K562 (cell line): ENCODE data around the gene OR51V1. TPM values are rescaled to one million over a fixed set of nuclear protein-coding genes. Genes with fewer than 3 reads are reported as not detected.
A peak's percentile ranks its signal among the peaks of the same experiment; 100 is the strongest.

Source experiments
- ELF4 ChIP-seq: fragments of 450-650 bp; formaldehyde crosslinking; IDR thresholded peaks from 2 replicates; pipeline ENCODE4 v1.4.0; 2022; ENCODE audit warnings: missing genetic modification characterization
- FOSL1 ChIP-seq: fragments of 200-800 bp; sonication (Bioruptor generic); conservative IDR thresholded peaks from 2 replicates; pipeline ENCODE4 v1.6.1; 2016; ENCODE audit warnings: missing genetic modification characterization, missing compliant biosample characterization
- GABPB2 ChIP-seq: fragments of 250-450 bp; sonication (Bioruptor Pico); conservative IDR thresholded peaks from 2 replicates; pipeline ENCODE4 v1.5.1; 2021; ENCODE audit warnings: mild to moderate bottlenecking
- ILF3 ChIP-seq: fragments of 450-650 bp; IDR thresholded peaks from 2 replicates; pipeline ENCODE4 v1.6.1; 2018; ENCODE audit warnings: antibody characterized with exemption, mild to moderate bottlenecking, moderate library complexity, borderline replicate concordance
- JUND ChIP-seq, 2 experiments: IDR thresholded peaks; 2 replicates in 1 of 2; 3 replicates in 1 of 2; pipeline ENCODE4 v1.6.1; 2011; ENCODE audit warnings: borderline replicate concordance in 2 of 2, low read depth in 2 of 2, low read length in 2 of 2, improper control_type of control experiment in 1 of 2, missing biosample characterization in 1 of 2, missing genetic modification characterization in 1 of 2, missing genetic modification reagents in 1 of 2
- KDM5B ChIP-seq: fragments of 200-600 bp; sonication (generic); IDR thresholded peaks from 2 replicates; pipeline ENCODE4 v1.6.1; 2012; ENCODE audit warnings: low read depth, mild to moderate bottlenecking, moderate library complexity, low read length, control low read depth, inconsistent platforms; ENCODE audit not compliant: insufficient replicate concordance
- LARP7 ChIP-seq: fragments of 450-650 bp; IDR thresholded peaks from 2 replicates; pipeline ENCODE4 v1.6.1; 2016
- MECOM ChIP-seq: fragments of 250-450 bp; sonication (Bioruptor Pico); IDR thresholded peaks from 2 replicates; pipeline ENCODE4 v1.8.0; 2022; ENCODE audit warnings: inconsistent platforms
- MXI1 ChIP-seq: IDR thresholded peaks from 2 replicates; pipeline ENCODE4 v1.6.1; 2011; ENCODE audit warnings: low read depth, mild to moderate bottlenecking, improper control_type of control experiment, low read length
- NFE2 ChIP-seq: IDR thresholded peaks from 2 replicates; pipeline ENCODE4 v1.6.1; 2014; ENCODE audit warnings: antibody characterized with exemption, low read depth
- NRF1 ChIP-seq, 2 experiments: fragments of 450-650 bp; IDR thresholded peaks in 1 of 2; conservative IDR thresholded peaks in 1 of 2; 2 replicates each; pipeline ENCODE4 v1.6.1; 2014; ENCODE audit warnings: mild to moderate bottlenecking in 2 of 2
- POLR2AphosphoS2 ChIP-seq: IDR thresholded peaks from 2 replicates; pipeline ENCODE4 v1.6.1; 2012; ENCODE audit warnings: low read length, improper control_type of control experiment
- POLR2H ChIP-seq: IDR thresholded peaks from 2 replicates; pipeline ENCODE4 v1.6.1; 2016; ENCODE audit warnings: missing genetic modification characterization, low read depth, mild to moderate bottlenecking, control low read depth, missing compliant biosample characterization, moderate library complexity
- ZNF551 ChIP-seq: fragments of 250-450 bp; sonication (Bioruptor Pico); IDR thresholded peaks from 2 replicates; pipeline ENCODE4 v1.5.0; 2021; ENCODE audit warnings: mild to moderate bottlenecking, moderate library complexity
- polyA plus RNA-seq, 8 experiments: library from polyadenylated mRNA; depleted of rRNA in 4 of 8; stranded (reverse) in 5 of 8; unstranded in 3 of 8; fragments of >200 nt; fragmentation: Nextera tagmentation in 2 of 8; fragmentation: Illumina TruSeq in 1 of 8; extraction: Ambion mirVana in 2 of 8; extraction: Trizol in 1 of 8; gene quantifications; 2 replicates each; pipeline versions ENCODE4 v1.2.1 to v1.2.3, GENCODE V29; 2011 to 2014; ENCODE audit warnings: inconsistent platforms in 1 of 8, missing spikeins in 1 of 8
- total RNA-seq, 7 experiments: library from RNA; depleted of rRNA in 6 of 7; stranded (reverse); fragments of >200 nt in 6 of 7; fragmentation: Illumina TruSeq in 2 of 7; extraction: Trizol in 2 of 7; gene quantifications; 2 replicates each; pipeline versions ENCODE4 v1.2.1 to v1.2.3, GENCODE V29; 2011 to 2021; ENCODE audit warnings: low replicate concordance in 1 of 7
- TF ChIP-seq, protein P1 (sequence below), 2 experiments: fragments of 200-800 bp in 1 of 2; sonication (Bioruptor generic) in 1 of 2; sonication (generic) in 1 of 2; formaldehyde crosslinking in 1 of 2; IDR thresholded peaks in 1 of 2; conservative IDR thresholded peaks in 1 of 2; 2 replicates each; pipeline versions ENCODE4 v1.5.0 to v1.6.1; 2016 to 2020; ENCODE audit warnings: missing compliant biosample characterization in 1 of 2, missing genetic modification characterization in 1 of 2, missing genetic modification reagents in 1 of 2
- TF ChIP-seq, protein P2 (sequence below): fragments of 450-650 bp; IDR thresholded peaks from 2 replicates; pipeline ENCODE4 v1.7.1; 2018; ENCODE audit warnings: mild to moderate bottlenecking, low read depth; ENCODE audit not compliant: partially characterized antibody
- TF ChIP-seq, protein P3 (sequence below), 2 experiments: fragments of 450-650 bp; conservative IDR thresholded peaks; 2 replicates each; pipeline ENCODE4 v1.6.1; 2017; ENCODE audit warnings: mild to moderate bottlenecking in 2 of 2, moderate library complexity in 2 of 2
- TF ChIP-seq, protein P4 (sequence below): fragments of 450-650 bp; IDR thresholded peaks from one replicate; pipeline ENCODE4 v1.6.1; 2018; ENCODE audit warnings: mild to moderate bottlenecking, moderate library complexity; ENCODE audit not compliant: partially characterized antibody

OR51V1 gene
- total and polyA plus RNA-seq, 9 of the 15 experiments (the other 6 are each of a cell fraction or from before 2014, with no cell fraction given), result not detected

DNA sequence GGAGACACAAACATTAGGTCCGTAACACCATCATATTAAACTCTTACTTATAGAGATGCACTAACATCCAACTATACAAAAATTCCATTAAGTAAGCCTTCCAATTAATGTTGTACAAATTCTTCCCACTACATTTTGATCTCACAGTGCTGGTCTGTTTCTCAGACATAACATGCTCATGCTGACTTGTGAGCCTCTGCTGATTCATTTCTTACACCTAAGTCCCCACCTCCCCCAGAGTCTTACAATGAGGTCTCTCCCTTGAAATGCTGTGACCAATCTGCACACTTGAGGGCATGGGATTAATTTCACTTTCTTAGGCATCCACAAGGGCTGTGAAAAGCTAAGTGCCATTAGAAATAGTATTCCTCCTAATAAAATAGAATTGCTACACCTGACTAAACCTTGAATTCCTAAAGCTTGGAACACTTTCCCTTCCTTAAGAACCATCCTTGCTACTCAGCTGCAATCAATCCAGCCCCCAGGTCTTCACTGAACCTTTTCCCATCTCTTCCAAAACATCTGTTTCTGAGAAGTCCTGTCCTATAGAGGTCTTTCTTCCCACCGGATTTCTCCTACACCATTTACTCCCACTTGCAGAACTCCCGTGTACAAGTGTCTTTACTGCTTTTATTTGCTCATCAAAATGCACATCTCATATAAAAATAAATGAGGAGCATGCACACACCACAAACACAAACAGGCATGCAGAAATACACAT, 47.1 kb upstream of the OR51V1 start (continued):
- TF ChIP-seq, protein P1, sequence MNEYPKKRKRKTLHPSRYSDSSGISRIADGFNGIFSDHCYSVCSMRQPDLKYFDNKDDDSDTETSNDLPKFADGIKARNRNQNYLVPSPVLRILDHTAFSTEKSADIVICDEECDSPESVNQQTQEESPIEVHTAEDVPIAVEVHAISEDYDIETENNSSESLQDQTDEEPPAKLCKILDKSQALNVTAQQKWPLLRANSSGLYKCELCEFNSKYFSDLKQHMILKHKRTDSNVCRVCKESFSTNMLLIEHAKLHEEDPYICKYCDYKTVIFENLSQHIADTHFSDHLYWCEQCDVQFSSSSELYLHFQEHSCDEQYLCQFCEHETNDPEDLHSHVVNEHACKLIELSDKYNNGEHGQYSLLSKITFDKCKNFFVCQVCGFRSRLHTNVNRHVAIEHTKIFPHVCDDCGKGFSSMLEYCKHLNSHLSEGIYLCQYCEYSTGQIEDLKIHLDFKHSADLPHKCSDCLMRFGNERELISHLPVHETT (CRISPR knock-in tag; conservative IDR thresholded peaks at IDR 0.05 in 1 of 2, IDR thresholded peaks at IDR 0.05 in 1 of 2), result 0 out of 4 replicates have a peak, but pooled peaks of 1 of the 2 experiments have one; percentile 11
- TF ChIP-seq ZNF551 (CRISPR knock-in tag) (0 out of 2 replicates have a peak, but pooled peaks have one; percentile 17), POLR2AphosphoS2 (peak; percentile 34; the same call in 1 of the 2 replicates), NRF1 (conservative IDR thresholded peaks at IDR 0.05 in 1 of 2, IDR thresholded peaks at IDR 0.05 in 1 of 2) (peak; percentile 33 to 43; a peak in 2 of 4 replicates), GABPB2 (CRISPR knock-in tag) (no peak), POLR2H (tag) (peak; percentile 54), FOSL1 (tag) (peak; percentile 55; the same call in 1 of the 2 replicates), JUND (IDR thresholded peaks at IDR 0.05; ENCODE audit: borderline replicate concordance, low read depth, low read length) (peak; percentile 66; the same call in 1 of the 2 replicates), JUND (tag; IDR thresholded peaks at IDR 0.05; ENCODE audit: borderline replicate concordance, low read depth, low read length) (no peak), MXI1 (0 out of 2 replicates have a peak, but pooled peaks have one; percentile 55), MECOM (peak; percentile 35; the same call in 1 of the 2 replicates), LARP7 (0 out of 2 replicates have a peak, but pooled peaks have one; percentile 9), ILF3 (peak; percentile 48; the same call in 1 of the 2 replicates), NFE2 (peak; percentile 69), KDM5B (peak; percentile 44), ELF4 (CRISPR knock-in tag) (peak; percentile 42; the same call in 1 of the 2 replicates)
- TF ChIP-seq, protein P2, sequence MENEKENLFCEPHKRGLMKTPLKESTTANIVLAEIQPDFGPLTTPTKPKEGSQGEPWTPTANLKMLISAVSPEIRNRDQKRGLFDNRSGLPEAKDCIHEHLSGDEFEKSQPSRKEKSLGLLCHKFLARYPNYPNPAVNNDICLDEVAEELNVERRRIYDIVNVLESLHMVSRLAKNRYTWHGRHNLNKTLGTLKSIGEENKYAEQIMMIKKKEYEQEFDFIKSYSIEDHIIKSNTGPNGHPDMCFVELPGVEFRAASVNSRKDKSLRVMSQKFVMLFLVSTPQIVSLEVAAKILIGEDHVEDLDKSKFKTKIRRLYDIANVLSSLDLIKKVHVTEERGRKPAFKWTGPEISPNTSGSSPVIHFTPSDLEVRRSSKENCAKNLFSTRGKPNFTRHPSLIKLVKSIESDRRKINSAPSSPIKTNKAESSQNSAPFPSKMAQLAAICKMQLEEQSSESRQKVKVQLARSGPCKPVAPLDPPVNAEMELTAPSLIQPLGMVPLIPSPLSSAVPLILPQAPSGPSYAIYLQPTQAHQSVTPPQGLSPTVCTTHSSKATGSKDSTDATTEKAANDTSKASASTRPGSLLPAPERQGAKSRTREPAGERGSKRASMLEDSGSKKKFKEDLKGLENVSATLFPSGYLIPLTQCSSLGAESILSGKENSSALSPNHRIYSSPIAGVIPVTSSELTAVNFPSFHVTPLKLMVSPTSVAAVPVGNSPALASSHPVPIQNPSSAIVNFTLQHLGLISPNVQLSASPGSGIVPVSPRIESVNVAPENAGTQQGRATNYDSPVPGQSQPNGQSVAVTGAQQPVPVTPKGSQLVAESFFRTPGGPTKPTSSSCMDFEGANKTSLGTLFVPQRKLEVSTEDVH, result peak; percentile 24
- TF ChIP-seq, protein P3, sequence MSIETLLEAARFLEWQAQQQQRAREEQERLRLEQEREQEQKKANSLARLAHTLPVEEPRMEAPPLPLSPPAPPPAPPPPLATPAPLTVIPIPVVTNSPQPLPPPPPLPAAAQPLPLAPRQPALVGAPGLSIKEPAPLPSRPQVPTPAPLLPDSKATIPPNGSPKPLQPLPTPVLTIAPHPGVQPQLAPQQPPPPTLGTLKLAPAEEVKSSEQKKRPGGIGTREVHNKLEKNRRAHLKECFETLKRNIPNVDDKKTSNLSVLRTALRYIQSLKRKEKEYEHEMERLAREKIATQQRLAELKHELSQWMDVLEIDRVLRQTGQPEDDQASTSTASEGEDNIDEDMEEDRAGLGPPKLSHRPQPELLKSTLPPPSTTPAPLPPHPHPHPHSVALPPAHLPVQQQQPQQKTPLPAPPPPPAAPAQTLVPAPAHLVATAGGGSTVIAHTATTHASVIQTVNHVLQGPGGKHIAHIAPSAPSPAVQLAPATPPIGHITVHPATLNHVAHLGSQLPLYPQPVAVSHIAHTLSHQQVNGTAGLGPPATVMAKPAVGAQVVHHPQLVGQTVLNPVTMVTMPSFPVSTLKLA (conservative IDR thresholded peaks at IDR 0.05), result peak in 1 of 2 experiments; percentile 38; a peak in 1 of 4 replicates
- TF ChIP-seq, protein P4, sequence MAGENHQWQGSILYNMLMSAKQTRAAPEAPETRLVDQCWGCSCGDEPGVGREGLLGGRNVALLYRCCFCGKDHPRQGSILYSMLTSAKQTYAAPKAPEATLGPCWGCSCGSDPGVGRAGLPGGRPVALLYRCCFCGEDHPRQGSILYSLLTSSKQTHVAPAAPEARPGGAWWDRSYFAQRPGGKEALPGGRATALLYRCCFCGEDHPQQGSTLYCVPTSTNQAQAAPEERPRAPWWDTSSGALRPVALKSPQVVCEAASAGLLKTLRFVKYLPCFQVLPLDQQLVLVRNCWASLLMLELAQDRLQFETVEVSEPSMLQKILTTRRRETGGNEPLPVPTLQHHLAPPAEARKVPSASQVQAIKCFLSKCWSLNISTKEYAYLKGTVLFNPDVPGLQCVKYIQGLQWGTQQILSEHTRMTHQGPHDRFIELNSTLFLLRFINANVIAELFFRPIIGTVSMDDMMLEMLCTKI, result no peak
